H9 (cell line): Measurements from ENCODE around the gene ITPR2. TPM values are rescaled to one million over a fixed set of nuclear protein-coding genes. Genes with fewer than 3 reads are reported as not detected.

Experiments used
- DNase-seq: peaks from one replicate; pipeline ENCODE4 v3.0.0-alpha.2; 2017
- H2AFZ ChIP-seq: one replicate; pipeline ENCODE4 v1.6.1; 2013; ENCODE audit warnings: mild to moderate bottlenecking, low read length, control low read depth, moderate library complexity
- H2AK5ac ChIP-seq: 2 replicates; pipeline ENCODE4 v1.6.1; 2013; ENCODE audit warnings: low read length, control low read depth, mixed read lengths; ENCODE audit not compliant: insufficient read length
- H2BK120ac ChIP-seq: one replicate; pipeline ENCODE4 v1.6.1; 2013; ENCODE audit warnings: low read depth, mild to moderate bottlenecking, low read length, control low read depth, inconsistent platforms; ENCODE audit not compliant: poor library complexity, severe bottlenecking
- H2BK12ac ChIP-seq: 2 replicates; pipeline ENCODE4 v1.6.1; 2013; ENCODE audit warnings: low read length, control low read depth, mixed read lengths, low read depth; ENCODE audit not compliant: insufficient read length
- H2BK15ac ChIP-seq: 2 replicates; pipeline ENCODE4 v1.6.1; 2013; ENCODE audit warnings: low read depth, low read length, control low read depth
- H2BK20ac ChIP-seq: one replicate; pipeline ENCODE4 v1.6.1; 2013; ENCODE audit warnings: low read depth, mild to moderate bottlenecking, low read length, control low read depth, inconsistent platforms; ENCODE audit not compliant: poor library complexity, severe bottlenecking
- H2BK5ac ChIP-seq: 2 replicates; pipeline ENCODE4 v1.6.1; 2013; ENCODE audit warnings: low read length, control low read depth, mixed read lengths; ENCODE audit not compliant: insufficient read length
- H3K14ac ChIP-seq: 2 replicates; pipeline ENCODE4 v1.6.1; 2013; ENCODE audit warnings: low read length, control low read depth; ENCODE audit not compliant: insufficient read depth
- H3K18ac ChIP-seq: 2 replicates; pipeline ENCODE4 v1.6.1; 2013; ENCODE audit warnings: low read depth, mild to moderate bottlenecking, mixed read lengths, low read length, control low read depth; ENCODE audit not compliant: insufficient read length
- H3K23ac ChIP-seq: 2 replicates; pipeline ENCODE4 v1.6.1; 2013; ENCODE audit warnings: low read length, control low read depth, mixed read lengths, low read depth; ENCODE audit not compliant: insufficient read length
- H3K23me2 ChIP-seq: 2 replicates; pipeline ENCODE4 v1.6.1; 2013; ENCODE audit warnings: low read depth, mild to moderate bottlenecking, mixed read lengths, low read length, control low read depth; ENCODE audit not compliant: insufficient read length, poor library complexity, severe bottlenecking
- H3K27ac ChIP-seq: 2 replicates; pipeline ENCODE4 v1.5.1; 2013; ENCODE audit warnings: low read length, control low read depth, mixed read lengths, low read depth; ENCODE audit not compliant: insufficient read length
- H3K27me3 ChIP-seq: 2 replicates; pipeline ENCODE4 v1.6.1; 2013; ENCODE audit warnings: low read length, control low read depth, inconsistent platforms; ENCODE audit not compliant: insufficient read depth
- H3K4ac ChIP-seq: 2 replicates; pipeline ENCODE4 v1.6.1; 2013; ENCODE audit warnings: low read depth, mild to moderate bottlenecking, control low read depth, inconsistent platforms, low read length, moderate library complexity
- H3K4me1 ChIP-seq: 2 replicates; pipeline ENCODE4 v1.6.1; 2013; ENCODE audit warnings: low read length, control low read depth, inconsistent platforms; ENCODE audit not compliant: insufficient read depth
- H3K4me2 ChIP-seq: 2 replicates; pipeline ENCODE4 v1.6.1; 2013; ENCODE audit warnings: low read length, control low read depth, mixed read lengths; ENCODE audit not compliant: insufficient read length, insufficient read depth
- H3K56ac ChIP-seq: 2 replicates; pipeline ENCODE4 v1.6.1; 2013; ENCODE audit warnings: low read depth, mild to moderate bottlenecking, mixed read lengths, low read length, control low read depth; ENCODE audit not compliant: insufficient read length
- H3K79me1 ChIP-seq: 2 replicates; pipeline ENCODE4 v1.6.1; 2013; ENCODE audit warnings: low read depth, mild to moderate bottlenecking, moderate library complexity, low read length, control low read depth, inconsistent platforms; ENCODE audit not compliant: insufficient read depth, poor library complexity, severe bottlenecking
- H3K79me2 ChIP-seq: 2 replicates; pipeline ENCODE4 v1.6.1; 2013; ENCODE audit warnings: low read length, control low read depth, inconsistent platforms; ENCODE audit not compliant: insufficient read depth
- H3K9ac ChIP-seq: 2 replicates; pipeline ENCODE4 v1.6.1; 2013; ENCODE audit warnings: low read length, control low read depth, mixed read lengths; ENCODE audit not compliant: insufficient read length; ENCODE audit errors: extremely low read depth
- H3K9me3 ChIP-seq: one replicate; pipeline ENCODE4 v1.6.1; 2013; ENCODE audit warnings: low read depth, low read length, inconsistent platforms; ENCODE audit not compliant: control insufficient read depth
- H3T11ph ChIP-seq: one replicate; pipeline ENCODE4 v1.6.1; 2013; ENCODE audit warnings: mild to moderate bottlenecking, low read length, control low read depth, inconsistent platforms
- H4K20me1 ChIP-seq: one replicate; pipeline ENCODE4 v1.6.1; 2013; ENCODE audit not compliant: control insufficient read depth, insufficient read length, insufficient read depth
- H4K5ac ChIP-seq: 2 replicates; pipeline ENCODE4 v1.6.1; 2013; ENCODE audit warnings: low read depth, mild to moderate bottlenecking, mixed read lengths, low read length, control low read depth; ENCODE audit not compliant: insufficient read length
- H4K8ac ChIP-seq: replicated peaks from 2 replicates; pipeline ENCODE4 v1.6.1; 2013; ENCODE audit warnings: low read length, control low read depth, mixed read lengths, low read depth; ENCODE audit not compliant: insufficient read length
- H4K91ac ChIP-seq: 2 replicates; pipeline ENCODE4 v1.6.1; 2013; ENCODE audit warnings: low read depth, mild to moderate bottlenecking, moderate library complexity, mixed read lengths, low read length, control low read depth; ENCODE audit not compliant: insufficient read length
- H3K27ac Mint-ChIP-seq, 3 experiments: 2 replicates in 2 of 3; 3 replicates in 1 of 3; pipeline ENCODE4 v1.8.0; 2020 to 2021; ENCODE audit warnings: mixed read lengths in 3 of 3, mild to moderate bottlenecking in 1 of 3, moderate library complexity in 1 of 3
- H3K27me3 Mint-ChIP-seq: 2 replicates; pipeline ENCODE4 v1.8.0; 2021; ENCODE audit warnings: low read depth, mild to moderate bottlenecking, moderate library complexity, mixed read lengths
- H3K36me3 Mint-ChIP-seq, 3 experiments: 2 replicates in 2 of 3; 3 replicates in 1 of 3; pipeline ENCODE4 v1.8.0; 2020 to 2021; ENCODE audit warnings: low read depth in 3 of 3, mixed read lengths in 3 of 3; ENCODE audit not compliant: insufficient read depth in 1 of 3
- H3K4me1 Mint-ChIP-seq, 2 experiments: 2 replicates each; pipeline ENCODE4 v1.8.0; 2020; ENCODE audit warnings: mixed read lengths in 2 of 2
- H3K4me3 Mint-ChIP-seq, 2 experiments: 2 replicates in 1 of 2; 3 replicates in 1 of 2; pipeline ENCODE4 v1.8.0; 2020 to 2021; ENCODE audit warnings: mild to moderate bottlenecking in 2 of 2, mixed read lengths in 2 of 2, moderate library complexity in 1 of 2
- H3K9me3 Mint-ChIP-seq, 2 experiments: 2 replicates in 1 of 2; 3 replicates in 1 of 2; pipeline ENCODE4 v1.8.0; 2020; ENCODE audit warnings: mild to moderate bottlenecking in 2 of 2, mixed read lengths in 2 of 2, moderate library complexity in 1 of 2
- WGBS: extraction: QIAGEN DNeasy Blood & Tissue Kit; methylation state at CpG from one replicate; pipeline ENCODE4 v1.1.7; 2013; ENCODE audit warnings: missing lambda C conversion rate, low lambda C conversion rate, mixed read lengths; ENCODE audit not compliant: insufficient read length; ENCODE audit errors: extremely low coverage; 5-methylcytosine and 5-hydroxymethylcytosine counted together
- total RNA-seq: library from RNA; stranded (reverse); gene quantifications from 2 replicates; pipeline ENCODE4 v1.2.1, GENCODE V29; 2021
- TF ChIP-seq, protein P1 (sequence below): fragments of 200-600 bp; sonication (generic); conservative IDR thresholded peaks from 3 replicates; pipeline ENCODE4 v1.8.0; 2021; ENCODE audit warnings: antibody characterized with exemption, mild to moderate bottlenecking

ITPR2 gene
- total RNA-seq, 1 experiment from 2014 or later: 14.8 TPM

DNA sequence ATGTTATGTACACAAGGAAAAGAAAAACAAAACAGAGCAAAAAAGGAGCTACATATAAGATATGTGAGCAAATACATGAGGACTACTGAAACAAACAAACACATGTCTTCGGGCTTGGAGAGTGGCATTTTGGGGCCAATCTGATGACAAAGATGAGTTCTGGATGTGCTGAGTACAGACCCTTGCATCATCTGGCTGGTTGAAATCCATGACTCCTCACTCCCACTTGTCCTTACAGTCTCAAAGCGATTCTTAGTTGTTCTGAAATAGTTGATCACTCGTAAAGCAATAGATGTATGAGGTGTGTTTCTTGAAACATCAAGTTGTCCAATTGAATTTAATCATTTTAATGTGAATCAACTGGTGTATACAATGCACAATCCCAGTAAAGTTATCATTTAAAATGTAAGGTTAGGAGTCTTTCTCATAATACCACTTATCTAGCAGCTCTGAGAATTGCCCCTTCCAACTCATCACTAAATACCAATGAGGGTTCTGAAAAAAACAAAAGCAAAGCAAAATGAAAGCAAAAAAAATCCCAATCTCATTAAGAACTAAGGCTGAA is 136.9 kb downstream of the ITPR2 start:
- no peaks in the 10 kb centered on the region; a peak in 1 of 5 replicates for H3K9me3 Mint-ChIP-seq
- no CpG with 5 or more reads among the region's 3 CpGs for WGBS
- H3K27ac ChIP-seq: no peak overlapping the region

More for the DNA sequence above, 136.9 kb downstream of the ITPR2 start:
- Histone ChIP-seq H3K4me2 (no peak overlapping the region), H3K18ac (no peak overlapping the region), H2AFZ (no peak overlapping the region), H2BK20ac (no peak overlapping the region), H3K4ac (no peak overlapping the region), H3K9ac (no peak overlapping the region), H3K4me1 (peaks cover 5% of the 10 kb centered on the region; the same call in 1 of the 2 replicates), H2BK5ac (no peak overlapping the region), H3K9me3 (no peaks in the 10 kb centered on the region), H2AK5ac (no peak overlapping the region), H3T11ph (no peak overlapping the region), H3K23ac (no peak overlapping the region), H4K5ac (no peak overlapping the region), H3K79me1 (no peaks in the 10 kb centered on the region), H4K8ac (no peak overlapping the region), H3K79me2 (no peaks in the 10 kb centered on the region), H3K23me2 (no peaks in the 10 kb centered on the region), H3K14ac (no peak overlapping the region), H2BK12ac (no peak overlapping the region), H3K56ac (no peak overlapping the region), H3K27me3 (no peaks in the 10 kb centered on the region), H2BK15ac (no peak overlapping the region), H4K20me1 (no peaks in the 10 kb centered on the region), H2BK120ac (no peak overlapping the region), H4K91ac (no peak overlapping the region)
- Mint-ChIP-seq H3K4me3 (no peak overlapping the region), H3K27ac (peak overlapping the region in 1 of 3 experiments; percentile 75; a peak in 2 of 7 replicates), H3K4me1 (peaks cover 12 to 13% of the 10 kb centered on the region in 2 experiments), H3K36me3 (peaks cover 11 to 33% (median 20%) of the 10 kb centered on the region in 3 experiments; a peak in 6 of 7 replicates), H3K27me3 (no peaks in the 10 kb centered on the region)
- TF ChIP-seq, protein P1, sequence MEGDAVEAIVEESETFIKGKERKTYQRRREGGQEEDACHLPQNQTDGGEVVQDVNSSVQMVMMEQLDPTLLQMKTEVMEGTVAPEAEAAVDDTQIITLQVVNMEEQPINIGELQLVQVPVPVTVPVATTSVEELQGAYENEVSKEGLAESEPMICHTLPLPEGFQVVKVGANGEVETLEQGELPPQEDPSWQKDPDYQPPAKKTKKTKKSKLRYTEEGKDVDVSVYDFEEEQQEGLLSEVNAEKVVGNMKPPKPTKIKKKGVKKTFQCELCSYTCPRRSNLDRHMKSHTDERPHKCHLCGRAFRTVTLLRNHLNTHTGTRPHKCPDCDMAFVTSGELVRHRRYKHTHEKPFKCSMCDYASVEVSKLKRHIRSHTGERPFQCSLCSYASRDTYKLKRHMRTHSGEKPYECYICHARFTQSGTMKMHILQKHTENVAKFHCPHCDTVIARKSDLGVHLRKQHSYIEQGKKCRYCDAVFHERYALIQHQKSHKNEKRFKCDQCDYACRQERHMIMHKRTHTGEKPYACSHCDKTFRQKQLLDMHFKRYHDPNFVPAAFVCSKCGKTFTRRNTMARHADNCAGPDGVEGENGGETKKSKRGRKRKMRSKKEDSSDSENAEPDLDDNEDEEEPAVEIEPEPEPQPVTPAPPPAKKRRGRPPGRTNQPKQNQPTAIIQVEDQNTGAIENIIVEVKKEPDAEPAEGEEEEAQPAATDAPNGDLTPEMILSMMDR: no peak
- no peak for DNase-seq
